ENCODE results near the gene ADAMTS6.

The ADAMTS6 gene

GRCh38 chr5:65100911-65101631, 380.6 kb downstream of the ADAMTS6 start:
- DNase-seq, result peak; percentile 47
